UCSD-AML1 (cell line): ENCODE measurements around the gene TMEM108.
A peak's percentile ranks its signal among the peaks of the same experiment; 100 is the strongest.

Experiments
- DNase-seq: peaks from one replicate; lab custom pipeline; 2025; ENCODE audit not compliant: unreplicated experiment; lab: John Stamatoyannopoulos, UW

TMEM108 gene

GRCh38 chr3:133209871-133210550 is 171.8 kb downstream of the TMEM108 start:
- no peak for DNase-seq

- DNase-seq = no peak
Observed at GRCh38 chr3:133210656-133211055, 172.5 kb downstream of the TMEM108 start.

- peak; percentile 37 for DNase-seq
Observed at GRCh38 chr3:133211449-133211848, 173.3 kb downstream of the TMEM108 start.

GRCh38 chr3:133211856-133212255 is 173.7 kb downstream of the TMEM108 start:
- DNase-seq = no peak

- DNase-seq = no peak
Observed at GRCh38 chr3:133213937-133214336, 175.7 kb downstream of the TMEM108 start.

- no peak for DNase-seq
Observed at GRCh38 chr3:133227813-133228212, 189.6 kb downstream of the TMEM108 start.

GRCh38 chr3:133230195-133230594 is 192.0 kb downstream of the TMEM108 start:
- no peak for DNase-seq

GRCh38 chr3:133236901-133237300 is 198.7 kb downstream of the TMEM108 start:
- DNase-seq = no peak

GRCh38 chr3:133237380-133237779 is 199.2 kb downstream of the TMEM108 start:
- no peak for DNase-seq

- DNase-seq = no peak
Observed at GRCh38 chr3:133238015-133238414, 199.8 kb downstream of the TMEM108 start.

- DNase-seq = no peak
Observed at GRCh38 chr3:133246119-133246518, 207.9 kb downstream of the TMEM108 start.

- no peak for DNase-seq
Observed at GRCh38 chr3:133246773-133247172, 208.6 kb downstream of the TMEM108 start.

- DNase-seq = no peak
Observed at GRCh38 chr3:133248389-133248788, 210.2 kb downstream of the TMEM108 start.

GRCh38 chr3:133249490-133249889 is 211.3 kb downstream of the TMEM108 start:
- DNase-seq = no peak

GRCh38 chr3:133254151-133254550 is 216.0 kb downstream of the TMEM108 start:
- DNase-seq = no peak

GRCh38 chr3:133254716-133255115 is 216.5 kb downstream of the TMEM108 start:
- DNase-seq = no peak

GRCh38 chr3:133256787-133257483 is 218.7 kb downstream of the TMEM108 start:
- DNase-seq = no peak

GRCh38 chr3:133258358-133258757 is 220.2 kb downstream of the TMEM108 start:
- no peak for DNase-seq

GRCh38 chr3:133259767-133260166 is 221.6 kb downstream of the TMEM108 start:
- DNase-seq = no peak

GRCh38 chr3:133262333-133262732 is 224.1 kb downstream of the TMEM108 start:
- DNase-seq = no peak

- no peak for DNase-seq
Observed at GRCh38 chr3:133264920-133265319, 226.7 kb downstream of the TMEM108 start.

GRCh38 chr3:133268726-133269134 is 230.5 kb downstream of the TMEM108 start:
- DNase-seq = no peak

GRCh38 chr3:133269393-133269792 is 231.2 kb downstream of the TMEM108 start:
- no peak for DNase-seq
